Measurements from ENCODE around the gene FRK. TPM values are rescaled to one million over a fixed set of nuclear protein-coding genes. Genes with fewer than 3 reads are reported as not detected.

The FRK gene
- total and polyA plus RNA-seq, 9 donors: 0.38 to 3.5 (median 1.1) TPM

DNA sequence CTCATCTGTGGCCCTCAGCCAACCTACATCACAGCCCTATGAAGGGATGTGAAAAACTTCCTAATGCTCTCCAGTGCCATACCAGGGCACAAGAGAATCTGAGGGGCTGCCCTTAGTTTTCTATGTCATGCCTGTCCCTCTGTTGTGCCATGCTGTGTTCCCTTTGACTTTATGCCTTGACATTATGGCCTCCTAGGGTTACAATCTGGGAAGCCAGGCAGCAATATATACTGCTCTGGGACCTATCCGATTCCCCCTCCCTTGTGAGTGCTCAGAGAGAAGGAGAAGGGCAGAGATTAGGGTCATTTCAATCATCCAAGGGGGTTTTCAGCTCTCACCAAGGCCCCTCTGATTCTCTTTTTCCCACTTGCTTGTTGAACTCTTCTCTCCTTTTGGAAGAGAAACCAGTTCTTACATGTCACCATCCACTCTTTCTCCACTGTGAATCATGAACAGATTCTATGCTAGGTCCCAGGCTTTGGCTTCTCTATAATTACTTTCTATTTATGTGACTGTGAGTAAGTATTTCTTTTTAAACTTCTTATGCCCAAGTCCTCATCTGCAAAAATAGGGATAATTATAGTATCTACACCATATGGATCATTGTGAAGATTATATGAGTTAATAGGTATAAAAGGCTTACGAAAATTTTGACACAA lies 14.2 kb upstream of the FRK start:
- H3K9me3 ChIP-seq: no peaks in the 10 kb centered on the region
- no peaks in the 10 kb centered on the region for H3K36me3 ChIP-seq
- DNase-seq: no peak
- WGBS, 3 donors: 84 to 93% (median 88%) methylated on average over 2 of the region's 2 CpGs
- H3K27me3 ChIP-seq: no peaks in the 10 kb centered on the region
- H3K27ac ChIP-seq: no peak overlapping the region
- no peaks in the 10 kb centered on the region for H3K4me1 ChIP-seq (ENCODE audit: insufficient read depth)
- intact Hi-C loops (cut with DNase I): no loop called here
- H3K4me3 ChIP-seq: no peak overlapping the region
- TF ChIP-seq EP300 (IDR thresholded peaks at IDR 0.05) (no peak), POLR2A (IDR thresholded peaks at IDR 0.05) (no peak)
- TF ChIP-seq, protein P1, sequence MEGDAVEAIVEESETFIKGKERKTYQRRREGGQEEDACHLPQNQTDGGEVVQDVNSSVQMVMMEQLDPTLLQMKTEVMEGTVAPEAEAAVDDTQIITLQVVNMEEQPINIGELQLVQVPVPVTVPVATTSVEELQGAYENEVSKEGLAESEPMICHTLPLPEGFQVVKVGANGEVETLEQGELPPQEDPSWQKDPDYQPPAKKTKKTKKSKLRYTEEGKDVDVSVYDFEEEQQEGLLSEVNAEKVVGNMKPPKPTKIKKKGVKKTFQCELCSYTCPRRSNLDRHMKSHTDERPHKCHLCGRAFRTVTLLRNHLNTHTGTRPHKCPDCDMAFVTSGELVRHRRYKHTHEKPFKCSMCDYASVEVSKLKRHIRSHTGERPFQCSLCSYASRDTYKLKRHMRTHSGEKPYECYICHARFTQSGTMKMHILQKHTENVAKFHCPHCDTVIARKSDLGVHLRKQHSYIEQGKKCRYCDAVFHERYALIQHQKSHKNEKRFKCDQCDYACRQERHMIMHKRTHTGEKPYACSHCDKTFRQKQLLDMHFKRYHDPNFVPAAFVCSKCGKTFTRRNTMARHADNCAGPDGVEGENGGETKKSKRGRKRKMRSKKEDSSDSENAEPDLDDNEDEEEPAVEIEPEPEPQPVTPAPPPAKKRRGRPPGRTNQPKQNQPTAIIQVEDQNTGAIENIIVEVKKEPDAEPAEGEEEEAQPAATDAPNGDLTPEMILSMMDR (IDR thresholded peaks at IDR 0.05): no peak

DNA sequence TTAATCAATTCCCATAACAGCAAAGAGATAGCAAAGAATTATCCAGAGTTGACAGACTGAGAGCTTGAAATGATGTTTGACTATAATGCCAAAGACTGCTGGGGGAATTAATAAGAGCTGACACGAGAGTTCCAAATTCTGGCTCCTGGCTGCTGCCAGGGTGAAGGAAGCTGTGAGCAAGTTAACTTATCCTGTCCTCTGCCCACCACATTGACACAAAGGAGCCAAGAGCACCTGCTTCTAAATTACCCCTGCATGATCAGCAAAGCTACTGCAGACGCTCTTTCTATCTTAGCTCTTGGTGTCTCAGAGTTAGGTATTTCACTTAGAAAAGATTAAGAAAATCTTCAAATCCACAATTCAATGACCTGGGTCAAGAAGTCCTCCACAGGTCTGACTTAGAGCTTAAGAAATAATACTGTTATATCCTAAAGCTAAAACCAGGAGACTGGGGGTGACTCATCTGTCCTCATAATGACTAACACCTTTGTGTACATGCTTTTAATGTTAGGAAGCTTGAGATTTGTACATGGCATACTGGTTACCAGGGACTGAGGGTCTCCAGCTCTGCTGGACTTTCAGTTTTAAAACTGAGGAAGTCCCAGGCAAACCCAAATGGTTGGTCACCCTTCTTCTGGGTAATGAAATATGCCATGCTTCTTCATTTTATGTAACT lies 13.2 kb upstream of the FRK start:
- Histone ChIP-seq H3K36me3 (no peaks in the 10 kb centered on the region), H3K27me3 (no peaks in the 10 kb centered on the region), H3K4me1 (ENCODE audit: insufficient read depth) (no peaks in the 10 kb centered on the region), H3K9me3 (no peaks in the 10 kb centered on the region), H3K4me3 (no peak overlapping the region), H3K27ac (no peak overlapping the region)
- WGBS, 3 donors: 67 to 71% (median 68%) methylated on average over 2 of the region's 2 CpGs
- DNase-seq: no peak
- intact Hi-C loops (cut with DNase I): no loop called here
- TF ChIP-seq, protein P1 (IDR thresholded peaks at IDR 0.05): no peak
- TF ChIP-seq POLR2A (IDR thresholded peaks at IDR 0.05): no peak
- TF ChIP-seq EP300 (IDR thresholded peaks at IDR 0.05): no peak

DNA sequence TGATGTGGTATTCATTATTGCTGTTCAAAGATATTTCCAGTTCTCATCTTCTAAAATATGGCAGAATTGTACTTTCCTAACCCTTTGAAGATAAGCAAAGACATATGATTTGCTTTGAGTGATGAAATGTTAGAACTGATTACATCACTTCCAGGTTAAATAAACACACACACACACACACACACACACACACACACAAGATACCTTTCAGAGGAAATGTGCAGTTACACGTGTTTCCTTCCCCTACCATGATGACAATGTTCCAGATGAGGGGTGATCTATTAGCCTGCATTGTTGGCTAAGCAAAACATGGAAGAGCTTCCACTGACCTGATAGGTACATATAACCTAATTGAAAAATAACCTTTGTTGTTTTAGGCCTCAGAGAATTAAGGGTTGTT lies 11.7 kb upstream of the FRK start:
- DNase-seq: no peak
- Histone ChIP-seq H3K4me1 (ENCODE audit: insufficient read depth) (no peaks in the 10 kb centered on the region), H3K9me3 (no peaks in the 10 kb centered on the region), H3K27ac (no peak overlapping the region), H3K4me3 (no peak overlapping the region), H3K36me3 (no peaks in the 10 kb centered on the region), H3K27me3 (no peaks in the 10 kb centered on the region)
- TF ChIP-seq POLR2A (IDR thresholded peaks at IDR 0.05) (no peak), EP300 (IDR thresholded peaks at IDR 0.05) (no peak)
- TF ChIP-seq, protein P1 (IDR thresholded peaks at IDR 0.05): no peak
- intact Hi-C loops (cut with DNase I): no loop called here
- 32 to 48% (median 44%) methylated on average over 1 of the region's 1 CpG for WGBS, 3 donors

DNA sequence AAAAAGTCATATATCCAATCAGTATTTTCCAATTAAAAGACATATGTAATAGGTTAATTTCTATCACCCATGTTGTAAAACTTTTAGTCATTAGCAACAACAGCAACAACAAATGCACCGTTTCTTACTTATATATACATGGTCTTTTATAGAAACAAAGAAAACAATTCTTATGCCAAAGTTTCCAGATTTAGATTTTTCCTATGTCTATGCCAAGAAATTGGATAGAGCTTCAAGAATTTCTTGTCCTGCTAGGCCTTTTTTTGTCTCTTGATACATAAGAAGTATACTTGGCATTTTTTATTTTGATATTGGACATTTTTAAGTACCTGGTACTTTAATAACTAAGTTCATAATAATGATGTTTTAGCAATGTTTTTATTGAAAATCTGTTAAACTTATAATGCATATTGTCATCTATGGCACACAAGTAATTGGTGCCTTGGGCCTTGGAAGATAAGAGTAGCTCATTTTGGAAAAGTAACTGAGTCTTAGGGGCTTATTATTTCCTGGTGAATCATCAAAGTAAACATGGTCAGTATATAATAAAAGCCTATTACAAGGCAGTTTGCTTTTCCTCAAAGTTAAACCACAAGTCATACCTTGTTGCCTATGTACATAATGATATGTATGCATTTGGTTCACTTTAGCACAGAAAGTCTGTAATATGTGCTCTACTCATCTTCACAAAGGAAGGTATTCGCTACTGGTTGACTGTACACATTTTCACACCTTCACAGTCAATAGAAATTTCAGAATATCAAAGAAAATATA lies 10.1 kb upstream of the FRK start:
- TF ChIP-seq, protein P1 (IDR thresholded peaks at IDR 0.05): no peak
- no peak for TF ChIP-seq POLR2A (IDR thresholded peaks at IDR 0.05)
- TF ChIP-seq EP300 (IDR thresholded peaks at IDR 0.05): no peak
- Histone ChIP-seq H3K27ac (no peak overlapping the region), H3K4me3 (no peak overlapping the region), H3K9me3 (no peaks in the 10 kb centered on the region), H3K36me3 (no peaks in the 10 kb centered on the region), H3K27me3 (no peaks in the 10 kb centered on the region), H3K4me1 (ENCODE audit: insufficient read depth) (no peaks in the 10 kb centered on the region)
- DNase-seq: no peak
- intact Hi-C loops (cut with DNase I): no loop called here
- 52 to 55% (median 53%) methylated on average over 2 of the region's 2 CpGs for WGBS, 3 donors
